Esophagus (tissue), 2 donors: Measurements from ENCODE around the gene RGP1. TPM values are rescaled to one million over a fixed set of nuclear protein-coding genes. Genes with fewer than 3 reads are reported as not detected.

Experiments
- polyA plus RNA-seq, 2 donors: library from polyadenylated mRNA; stranded (reverse); fragments of 200-250 nt; gene quantifications; one replicate each; pipeline ENCODE4 v1.2.3, GENCODE V29; 2013
- donor health status: healthy with polysubstance abuse.
- donor health status: Bipolar disorder and iron deficiency.

The RGP1 gene
- polyA plus RNA-seq, 2 donors: 5.3 to 6.3 TPM

Other genes starting within 250 kb of the RGP1 start
- 10 to 100 TPM; 15.3 to 22.7 TPM for gene TESK1, start 144.0 kb upstream of the RGP1 start, polyA plus RNA-seq
- under 1 TPM; 0.26 to 0.29 TPM for gene CD72, start 130.9 kb upstream of the RGP1 start, polyA plus RNA-seq
- gene SIT1, start 98.4 kb upstream of the RGP1 start, polyA plus RNA-seq: under 1 TPM; 0.75 to 0.88 TPM
- gene RMRP, start 91.3 kb upstream of the RGP1 start, polyA plus RNA-seq: 100 to 1,000 TPM in 1 of 2 donors, 1 to 10 TPM in 1; 3.3 to 333 TPM
- 10 to 100 TPM; 17.3 to 21.1 TPM for gene CCDC107, start 91.0 kb upstream of the RGP1 start, polyA plus RNA-seq
- 1 to 10 TPM; 2.4 to 4.0 TPM for gene ARHGEF39, start 84.1 kb upstream of the RGP1 start, polyA plus RNA-seq
- gene CA9, start 75.4 kb upstream of the RGP1 start, polyA plus RNA-seq: under 1 TPM; 0.18 to 0.94 TPM
- gene TPM2, start 59.4 kb upstream of the RGP1 start, polyA plus RNA-seq: 1,000 to 10,000 TPM; 1,007 to 1,288 TPM
- gene TLN1, start 17.1 kb upstream of the RGP1 start, polyA plus RNA-seq: 10 to 100 TPM; 53.2 to 89.5 TPM
- gene CREB3, start 16.6 kb upstream of the RGP1 start, polyA plus RNA-seq: 10 to 100 TPM; 10.5 to 13.6 TPM
- 10 to 100 TPM; 26.7 to 45.8 TPM for gene GBA2, start 59 bp upstream of the RGP1 start, polyA plus RNA-seq
- under 1 TPM in 1 of 2 donors, not detected in 1; 0.06 TPM for gene MSMP, start 5.0 kb downstream of the RGP1 start, polyA plus RNA-seq
- gene NPR2, start 42.3 kb downstream of the RGP1 start, polyA plus RNA-seq: 1 to 10 TPM; 3.8 to 5.1 TPM
- under 1 TPM; 0.52 to 0.57 TPM for gene SPAG8, start 63.0 kb downstream of the RGP1 start, polyA plus RNA-seq
- 10 to 100 TPM; 43.1 to 45.0 TPM for gene HINT2, start 65.8 kb downstream of the RGP1 start, polyA plus RNA-seq
- not detected for gene FAM221B, start 79.4 kb downstream of the RGP1 start, polyA plus RNA-seq
- 1 to 10 TPM; 2.2 to 3.0 TPM for gene TMEM8B, start 79.9 kb downstream of the RGP1 start, polyA plus RNA-seq
- gene OR13J1, start 121.1 kb downstream of the RGP1 start, polyA plus RNA-seq: not detected
- gene HRCT1, start 156.9 kb downstream of the RGP1 start, polyA plus RNA-seq: under 1 TPM; 0.61 to 0.94 TPM
- gene SPAAR, start 160.2 kb downstream of the RGP1 start, polyA plus RNA-seq: under 1 TPM; 0.29 to 0.33 TPM
- not detected for gene OR2S2, start 208.9 kb downstream of the RGP1 start, polyA plus RNA-seq